ENCODE measurements around the gene TTLL8.

Gene TTLL8

DNA sequence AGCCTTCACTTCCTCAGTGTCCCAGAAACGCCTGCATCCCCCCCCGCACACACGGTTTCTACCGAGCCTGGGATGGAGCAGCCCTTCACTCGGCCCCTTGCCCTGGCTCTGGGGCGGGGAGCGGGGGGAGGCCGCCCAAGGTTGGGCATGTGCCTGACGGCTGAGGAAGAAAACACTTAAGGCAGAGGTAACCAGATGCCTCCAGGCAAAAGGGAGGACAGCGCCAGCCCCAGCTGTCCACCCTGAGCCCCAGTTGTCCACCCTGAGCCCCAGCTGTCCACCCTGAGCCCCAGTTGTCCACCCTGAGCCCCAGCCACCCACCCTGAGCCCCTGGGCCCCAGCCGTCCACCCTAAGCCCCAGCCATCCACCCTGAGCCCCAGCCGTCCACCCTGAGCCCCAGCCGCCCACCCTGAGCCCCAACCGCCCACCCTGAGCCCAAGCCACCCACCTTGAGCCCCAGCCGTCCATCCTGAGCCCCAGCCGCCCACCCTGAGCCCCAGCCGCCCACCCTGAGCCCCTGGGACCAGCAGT, 3.8 kb upstream of the TTLL8 start:
- no peak for DNase-seq (ENCODE audit: low read depth)

GRCh38 chr22:50061141-50061823, 3.2 kb upstream of the TTLL8 start:
- no peak for DNase-seq (ENCODE audit: low read depth)

- DNase-seq (ENCODE audit: low read depth): no peak
These were observed 2.5 kb upstream of the TTLL8 start for GRCh38 chr22:50060441-50061140.

- no peak for DNase-seq (ENCODE audit: low read depth)
These were observed 1.8 kb upstream of the TTLL8 start for GRCh38 chr22:50059881-50060262.

DNA sequence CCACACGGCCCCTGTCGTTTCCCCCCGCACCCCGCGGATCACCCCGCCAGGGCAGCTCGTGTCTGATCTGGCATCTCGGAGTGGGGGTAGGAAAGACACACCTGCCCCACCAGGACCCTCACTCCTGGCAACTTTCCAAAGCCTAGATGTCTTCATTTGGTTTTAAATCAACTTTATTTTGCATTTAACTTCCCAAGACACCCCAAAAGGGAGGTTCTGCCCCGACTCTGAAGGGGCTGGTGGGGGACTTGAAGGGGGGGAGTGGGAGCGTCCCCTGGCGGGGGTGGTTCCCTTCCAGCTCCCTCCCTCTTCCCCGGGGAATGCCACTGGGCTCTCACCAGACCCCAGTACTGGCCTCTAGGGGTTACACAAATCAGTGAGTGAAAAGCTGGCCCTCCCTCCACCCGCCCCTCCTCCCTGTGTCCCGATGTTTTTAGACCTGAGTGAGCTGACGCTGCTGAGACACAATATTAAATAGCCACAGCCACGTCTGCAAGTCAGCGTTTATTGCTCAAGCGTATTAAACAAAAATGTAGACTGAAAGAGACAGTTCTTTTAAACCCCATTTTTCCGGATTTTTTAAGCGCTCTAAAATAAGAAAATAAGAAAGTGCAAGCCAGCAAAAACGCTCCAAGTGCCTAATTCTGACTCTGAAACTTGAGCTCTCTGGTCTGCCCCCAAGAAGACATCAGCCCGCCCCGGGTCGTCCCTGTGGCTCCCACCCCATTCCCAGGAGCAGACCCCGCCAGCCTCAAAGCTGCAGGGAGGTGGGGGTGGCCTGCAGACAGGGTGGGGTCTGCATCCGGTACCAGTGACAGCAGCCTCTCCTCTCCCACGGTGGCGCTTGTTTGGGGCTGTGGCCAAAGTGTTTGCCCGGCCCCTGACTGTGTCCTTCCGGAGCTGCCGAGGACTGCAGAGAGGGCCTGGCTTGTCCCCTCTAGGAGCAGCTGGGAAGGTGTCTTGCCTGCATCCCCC, 1.1 kb upstream of the TTLL8 start:
- DNase-seq (ENCODE audit: low read depth): no peak

DNA sequence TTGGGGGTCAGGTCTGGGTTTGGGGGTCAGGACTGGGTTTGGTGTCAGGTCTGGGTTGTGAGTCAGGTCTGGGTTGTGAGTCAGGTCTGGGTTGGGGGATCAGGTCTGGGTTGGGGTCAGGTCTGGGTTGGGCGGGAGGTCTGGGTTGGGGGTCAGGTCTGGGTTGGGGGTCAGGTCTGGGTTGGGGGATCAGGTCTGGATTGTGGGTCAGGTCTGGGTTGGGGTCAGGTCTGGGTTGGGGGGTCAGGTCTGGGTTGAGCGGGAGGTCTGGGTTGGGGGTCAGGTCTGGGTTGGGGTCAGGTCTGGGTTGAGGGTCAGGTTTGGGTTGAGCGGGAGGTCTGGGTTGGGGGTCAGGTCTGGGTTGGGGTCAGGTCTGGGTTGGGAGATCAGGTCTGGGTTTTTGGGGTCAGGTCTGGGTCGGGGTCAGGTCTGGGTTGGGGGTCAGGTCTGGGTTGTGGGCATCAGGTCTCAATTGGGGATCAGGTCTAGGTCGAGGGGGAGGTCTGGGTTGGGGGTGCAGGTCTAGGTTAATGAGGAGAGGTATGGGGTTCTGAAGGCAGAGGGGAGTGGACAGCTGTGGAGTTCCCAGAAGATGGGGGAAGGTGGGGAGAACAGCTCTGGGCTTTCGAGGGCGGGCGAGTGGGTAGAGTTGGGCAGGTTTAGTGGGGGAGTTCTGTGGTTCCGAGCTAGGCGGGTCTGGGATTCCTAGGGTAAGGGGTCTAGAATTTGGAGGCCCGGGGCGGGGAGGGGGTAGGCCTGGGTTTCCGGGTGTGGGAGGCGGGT, 629 bp downstream of the TTLL8 start:
- DNase-seq (ENCODE audit: low read depth): no peak

DNA sequence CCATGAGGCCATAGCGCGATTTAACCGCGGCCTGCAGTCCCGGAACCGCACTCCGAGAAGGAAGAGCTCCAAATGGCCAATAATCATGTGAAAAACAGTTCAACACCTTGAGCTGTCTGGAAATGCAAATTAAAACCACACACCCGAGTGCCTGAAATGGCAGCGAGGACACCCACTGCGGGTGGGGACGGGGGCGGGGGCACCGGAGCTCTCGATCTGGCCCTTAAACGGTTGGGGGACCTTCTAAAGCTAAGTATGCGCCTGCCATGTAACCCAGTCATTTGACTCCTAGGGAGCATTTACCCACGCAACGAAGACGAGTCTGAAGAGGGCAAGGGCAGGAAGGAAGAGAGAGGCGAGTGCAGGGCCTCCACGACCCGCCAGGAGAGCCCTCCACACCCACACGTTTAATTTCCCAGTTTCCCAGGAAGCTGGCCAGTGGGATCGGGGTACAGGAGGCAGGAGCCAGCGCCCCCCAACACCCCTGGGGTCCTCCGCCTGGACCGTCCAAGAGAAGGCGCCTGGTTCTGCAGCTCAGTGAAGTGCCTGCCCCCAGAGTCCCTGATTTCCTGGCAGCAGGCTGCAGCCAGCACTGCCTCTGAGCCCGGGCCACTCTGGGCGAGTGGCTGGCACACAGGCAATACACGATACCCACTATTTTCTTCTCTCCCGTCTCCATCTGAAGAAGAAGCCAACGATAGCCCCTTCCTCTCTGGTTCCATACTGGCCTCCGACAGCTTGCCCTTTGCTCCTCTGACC, 1.7 kb downstream of the TTLL8 start:
- no peak for DNase-seq (ENCODE audit: low read depth)

GRCh38 chr22:50053861-50054260, 4.2 kb downstream of the TTLL8 start:
- DNase-seq (ENCODE audit: low read depth): no peak

GRCh38 chr22:50051930-50052329, 6.2 kb downstream of the TTLL8 start:
- no peak for DNase-seq (ENCODE audit: low read depth)

GRCh38 chr22:50049299-50050195, 8.6 kb downstream of the TTLL8 start:
- DNase-seq (ENCODE audit: low read depth): no peak

DNA sequence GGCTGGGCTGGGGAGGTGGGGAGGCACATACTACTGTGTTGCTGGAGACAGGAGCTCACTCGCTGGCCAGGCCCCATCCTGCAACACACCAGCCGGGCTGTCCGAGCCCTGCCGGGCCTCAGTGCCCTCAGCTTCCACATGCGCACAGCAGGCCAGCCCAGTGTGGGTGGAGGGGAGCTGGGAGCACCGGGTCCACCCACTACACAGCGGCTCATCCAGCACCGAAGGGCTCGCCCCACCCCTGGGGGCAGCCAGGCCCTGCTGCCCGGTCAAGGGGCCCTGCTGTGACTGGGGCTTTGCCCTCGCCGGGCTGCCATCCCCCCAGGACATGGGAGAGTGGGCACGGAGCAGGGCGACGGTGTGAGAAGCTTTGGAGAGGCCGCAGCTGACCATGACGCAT, 9.3 kb downstream of the TTLL8 start:
- no peak for DNase-seq (ENCODE audit: low read depth)

DNA sequence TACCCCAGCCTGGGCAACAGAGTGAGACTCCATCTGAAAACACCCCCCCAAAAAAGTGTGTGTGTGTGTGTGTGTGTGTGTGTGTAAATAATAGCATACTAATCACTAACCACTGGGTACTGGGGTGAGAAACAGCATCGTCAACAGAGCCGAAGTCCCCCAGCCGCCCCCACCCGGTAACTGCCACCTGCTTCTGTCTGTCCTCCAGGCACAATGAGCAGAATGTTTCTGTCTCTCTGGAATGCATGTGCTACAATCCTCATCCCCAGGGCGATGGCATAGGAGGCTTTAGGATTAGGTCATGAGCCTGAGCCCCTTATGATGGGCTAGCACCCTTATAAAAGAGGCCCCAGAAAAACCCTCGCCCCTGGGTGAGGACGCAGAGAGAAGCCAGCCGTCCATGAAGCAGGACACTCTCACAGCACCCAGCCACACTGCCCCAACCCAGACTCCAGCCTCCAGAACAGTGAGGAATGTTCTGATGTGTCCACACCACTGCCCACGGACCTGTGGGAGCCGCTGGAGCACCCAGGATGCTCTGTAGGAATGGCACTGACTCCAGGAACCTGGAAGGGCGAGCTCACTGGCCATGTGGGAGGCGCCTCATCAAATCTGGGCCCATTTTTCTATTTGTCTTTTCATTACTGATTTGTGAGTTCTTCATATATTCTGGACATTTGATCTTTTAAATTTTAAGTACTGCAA, 9.9 kb downstream of the TTLL8 start:
- no peak for DNase-seq (ENCODE audit: low read depth)

DNA sequence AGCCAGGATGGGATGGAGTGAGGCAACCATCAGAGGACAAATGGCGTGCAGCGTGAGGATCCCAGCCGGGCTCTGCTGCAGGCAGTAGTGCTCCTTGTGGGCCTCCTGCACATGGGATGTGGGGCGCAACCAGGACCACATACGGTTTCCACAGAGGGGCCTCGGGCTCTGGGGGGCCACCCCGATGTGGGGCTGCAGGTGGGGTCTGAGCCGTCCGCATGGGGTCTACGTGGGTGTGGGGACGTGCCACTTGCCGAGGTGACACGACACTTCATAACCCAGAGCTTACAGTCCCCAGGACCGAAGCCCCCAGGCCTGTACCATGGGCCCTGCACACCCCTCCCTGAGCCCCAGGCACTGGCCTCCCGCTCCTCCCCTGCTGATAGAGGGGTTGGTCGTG, 10.8 kb downstream of the TTLL8 start:
- DNase-seq (ENCODE audit: low read depth): no peak

GRCh38 chr22:50046481-50047245, 11.4 kb downstream of the TTLL8 start:
- DNase-seq (ENCODE audit: low read depth): no peak

- no peak for DNase-seq (ENCODE audit: low read depth)
These were observed 12.1 kb downstream of the TTLL8 start for GRCh38 chr22:50046019-50046415.

DNA sequence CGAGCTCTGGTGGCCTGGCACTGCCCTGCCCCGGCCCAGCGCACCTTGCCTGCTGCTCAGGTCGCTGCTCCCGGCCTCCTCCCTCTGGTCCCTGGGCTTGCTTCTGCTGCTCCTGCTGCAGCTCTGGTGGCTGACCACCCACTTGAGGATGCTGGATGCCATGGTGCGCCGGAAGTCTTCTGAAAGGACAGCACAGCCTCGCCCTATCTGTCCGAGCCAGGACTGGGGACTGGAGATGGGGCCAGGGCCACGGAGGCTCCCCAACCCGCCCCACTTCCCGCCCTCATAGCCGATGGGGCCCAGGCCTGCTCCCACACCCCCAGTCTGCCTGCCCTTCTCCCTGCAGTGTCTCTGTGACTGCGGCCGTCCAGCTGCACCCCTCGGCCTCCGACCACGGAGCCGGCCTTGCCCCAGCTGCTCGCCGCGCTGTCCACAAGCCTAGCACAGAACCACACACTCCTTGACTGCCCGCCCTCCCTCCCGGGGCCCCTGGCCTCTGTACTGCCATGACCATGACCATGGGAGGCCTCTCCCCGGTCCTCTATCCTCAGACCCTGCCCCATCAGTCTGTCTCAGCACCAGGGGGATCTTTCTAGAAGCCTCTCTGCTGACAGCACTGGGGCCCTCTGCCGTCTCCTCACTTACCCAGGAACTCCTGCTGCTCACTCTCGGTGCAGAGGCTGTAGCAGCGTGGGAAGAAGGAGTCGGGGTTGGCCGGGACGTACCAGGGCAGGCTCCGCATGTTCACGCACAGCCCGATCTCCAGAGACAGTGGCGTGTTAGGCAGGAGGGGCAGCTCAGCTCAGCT, 12.7 kb downstream of the TTLL8 start:
- DNase-seq (ENCODE audit: low read depth): no peak

DNA sequence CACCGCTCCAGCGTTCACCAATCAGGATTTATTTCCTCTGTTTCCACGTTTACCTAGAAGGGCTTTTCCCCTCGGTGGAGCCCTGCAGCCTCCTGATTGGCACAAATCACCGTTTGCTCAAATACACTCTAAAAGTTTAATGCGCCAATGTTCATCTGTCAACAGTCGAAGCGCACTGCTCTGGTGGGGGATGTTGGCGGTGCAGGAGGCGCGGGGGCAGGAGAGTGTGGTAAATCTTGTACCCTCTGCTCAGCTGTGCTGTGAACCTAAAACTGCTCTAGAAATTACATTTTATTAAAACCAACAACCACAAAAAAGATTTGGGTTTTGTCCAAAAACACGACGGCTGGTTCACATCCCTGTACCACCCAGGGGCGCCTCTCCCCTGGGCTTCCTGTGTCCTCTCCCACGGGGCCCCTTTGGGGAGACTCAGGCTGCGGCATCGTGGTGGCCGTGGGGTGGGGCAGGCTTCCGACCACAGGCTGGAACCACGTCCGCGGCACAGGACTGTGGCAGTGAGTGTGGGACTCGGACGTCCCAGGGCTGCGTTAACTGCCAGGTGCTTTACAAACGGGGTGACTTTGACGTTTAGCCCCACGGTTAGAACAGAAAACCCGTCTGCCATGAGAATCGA, 13.5 kb downstream of the TTLL8 start:
- DNase-seq (ENCODE audit: low read depth): no peak
